DOHH2 (cell line): Measurements from ENCODE around the gene ABCA10.

Experiments
- H3F3A ChIP-seq: fragments of 200-600 bp; sonication (generic), shearing (Covaris generic); 2 replicates; pipeline ENCODE4 v1.6.0; 2016; ENCODE audit warnings: antibody characterized with exemption, mild to moderate bottlenecking; ENCODE audit not compliant: control insufficient read depth, insufficient read depth
- H3K27ac ChIP-seq: fragments of 200-600 bp; sonication (generic); 2 replicates; pipeline ENCODE4 v1.5.1; 2014; ENCODE audit warnings: low read depth, mild to moderate bottlenecking, low read length, moderate library complexity
- H3K27me3 ChIP-seq: fragments of 200-600 bp; sonication (generic); 2 replicates; pipeline ENCODE4 v1.6.1; 2014; ENCODE audit warnings: mild to moderate bottlenecking, low read length, mixed read lengths; ENCODE audit not compliant: control insufficient read depth
- H3K36me3 ChIP-seq: fragments of 200-600 bp; sonication (generic); 2 replicates; pipeline ENCODE4 v1.6.1; 2014; ENCODE audit warnings: mild to moderate bottlenecking, low read length, moderate library complexity, mixed read lengths; ENCODE audit not compliant: control insufficient read depth
- H3K4me1 ChIP-seq: fragments of 200-600 bp; sonication (generic); 2 replicates; pipeline ENCODE4 v1.6.1; 2014; ENCODE audit warnings: mild to moderate bottlenecking, low read length, mixed read lengths; ENCODE audit not compliant: control insufficient read depth
- H3K4me2 ChIP-seq: fragments of 200-600 bp; sonication (generic); 2 replicates; pipeline ENCODE4 v1.6.0; 2014; ENCODE audit warnings: mild to moderate bottlenecking, low read length, moderate library complexity
- H3K4me3 ChIP-seq: fragments of 200-600 bp; sonication (generic); 2 replicates; pipeline ENCODE4 v1.5.1; 2014; ENCODE audit warnings: mild to moderate bottlenecking, low read length, mixed read lengths
- H3K79me2 ChIP-seq: fragments of 200-600 bp; sonication (generic); 2 replicates; pipeline ENCODE4 v1.6.1; 2014; ENCODE audit warnings: mild to moderate bottlenecking, low read length, mixed read lengths; ENCODE audit not compliant: control insufficient read depth
- H3K9me2 ChIP-seq: fragments of 200-600 bp; sonication (generic); replicated peaks from 2 replicates; pipeline ENCODE4 v1.6.1; 2014; ENCODE audit warnings: mild to moderate bottlenecking, low read length, mixed read lengths; ENCODE audit not compliant: control insufficient read depth
- H3K9me3 ChIP-seq: fragments of 200-600 bp; sonication (generic); 2 replicates; pipeline ENCODE4 v1.6.1; 2014; ENCODE audit warnings: antibody characterized with exemption, low read length, mixed read lengths; ENCODE audit not compliant: control insufficient read depth, insufficient read depth
- H4K20me1 ChIP-seq: fragments of 200-600 bp; sonication (generic); 2 replicates; pipeline ENCODE4 v1.6.0; 2014; ENCODE audit warnings: low read depth, mild to moderate bottlenecking, antibody characterized with exemption, low read length, moderate library complexity; ENCODE audit not compliant: control insufficient read depth, insufficient read depth
- CTCF ChIP-seq: fragments of 200-600 bp; sonication (generic); IDR thresholded peaks from one replicate; pipeline ENCODE4 v1.5.1; 2014; ENCODE audit warnings: antibody characterized with exemption, mild to moderate bottlenecking, low read depth, low read length; ENCODE audit not compliant: poor library complexity, severe bottlenecking
- EZH2phosphoT487 ChIP-seq: fragments of 200-600 bp; sonication (generic); IDR thresholded peaks from 2 replicates; pipeline ENCODE4 v1.6.1; 2017; ENCODE audit warnings: borderline replicate concordance, mild to moderate bottlenecking, antibody characterized with exemption, low read length, moderate library complexity, mixed read lengths

ABCA10 gene

GRCh38 chr17:69236464-69236863 lies 7.8 kb upstream of the ABCA10 start:
- Histone ChIP-seq H3K9me2 (no peaks in the 10 kb centered on the region), H3K79me2 (no peaks in the 10 kb centered on the region), H3K4me2 (no peak overlapping the region), H4K20me1 (no peaks in the 10 kb centered on the region), H3K4me3 (no peak overlapping the region), H3K27me3 (0 out of 2 replicates have a peak, but pooled peaks cover 2% of the 10 kb centered on the region), H3K27ac (no peak overlapping the region), H3K9me3 (no peaks in the 10 kb centered on the region), H3K4me1 (no peaks in the 10 kb centered on the region), H3F3A (no peaks in the 10 kb centered on the region), H3K36me3 (no peaks in the 10 kb centered on the region)
- TF ChIP-seq CTCF (no peak), EZH2phosphoT487 (no peak)

- no peak overlapping the region for H3K4me2 ChIP-seq
- no peak overlapping the region for H3K27ac ChIP-seq
- H3K4me1 ChIP-seq: no peaks in the 10 kb centered on the region
- H3K4me3 ChIP-seq: no peak overlapping the region
- no peaks in the 10 kb centered on the region for H3K9me2 ChIP-seq
- no peaks in the 10 kb centered on the region for H3K9me3 ChIP-seq
- TF ChIP-seq CTCF (peak; percentile 78), EZH2phosphoT487 (no peak)
- H3K27me3 ChIP-seq: 0 out of 2 replicates have a peak, but pooled peaks cover 2% of the 10 kb centered on the region
- H3K79me2 ChIP-seq: no peaks in the 10 kb centered on the region
- no peaks in the 10 kb centered on the region for H3F3A ChIP-seq
- H3K36me3 ChIP-seq: no peaks in the 10 kb centered on the region
- H4K20me1 ChIP-seq: no peaks in the 10 kb centered on the region
Observed at GRCh38 chr17:69235338-69236058, 6.9 kb upstream of the ABCA10 start.

- Histone ChIP-seq H3K4me2 (no peak overlapping the region), H3K79me2 (no peaks in the 10 kb centered on the region), H3K9me2 (no peaks in the 10 kb centered on the region), H3K4me1 (no peaks in the 10 kb centered on the region), H3F3A (no peaks in the 10 kb centered on the region), H3K36me3 (no peaks in the 10 kb centered on the region), H4K20me1 (no peaks in the 10 kb centered on the region), H3K4me3 (no peak overlapping the region), H3K27me3 (0 out of 2 replicates have a peak, but pooled peaks cover 2% of the 10 kb centered on the region), H3K9me3 (no peaks in the 10 kb centered on the region), H3K27ac (no peak overlapping the region)
- TF ChIP-seq EZH2phosphoT487 (no peak), CTCF (no peak)
Observed at GRCh38 chr17:69232650-69233049, 4.0 kb upstream of the ABCA10 start.
